ENCODE measurements around the gene CBX4.

- TF ChIP-seq CTCF (optimal IDR thresholded peaks at IDR 0.05 in 1 of 3, IDR thresholded peaks at IDR 0.05 in 1 of 3, conservative IDR thresholded peaks at IDR 0.05 in 1 of 3; ENCODE audit: extremely low read depth in 1 of 3, insufficient read depth in 2 of 3, low read length in 3 of 3) (no peak), EZH2 (IDR thresholded peaks at IDR 0.05; ENCODE audit: low read length) (no peak)
These were observed 23.0 kb upstream of the CBX4 start for GRCh38 chr17:79862238-79862637.

Measured in keratinocyte (primary cell).